IMR-90 (cell line): ENCODE measurements around the gene ACOX3. TPM values are rescaled to one million over a fixed set of nuclear protein-coding genes. Genes with fewer than 3 reads are reported as not detected.

ENCODE experiments used
- ATAC-seq: fragments of 200-7000 bp; cut with Tn5 transposase; 2 replicates; pipeline ENCODE4 v1.9.1; 2020; ENCODE audit warnings: low read depth, mild to moderate bottlenecking, moderate library complexity
- BruUV-seq: library from RNA; stranded (reverse); fragments of 400-500 nt; replicated peaks from 2 replicates; lab custom pipeline; 2021; lab: Mats Ljungman, UMichigan
- CTCF ChIA-PET: fragments of 300-600 bp; formaldehyde crosslinking; extraction: SDS; loops from one replicate; lab custom pipeline; 2021; ENCODE audit warnings: antibody characterized with exemption; lab: Yijun Ruan, JAX
- POLR2A ChIA-PET: fragments of 300-600 bp; sonication (Branson Sonifier 250); formaldehyde crosslinking; loops from one replicate; lab custom pipeline; 2022; ENCODE audit warnings: antibody characterized with exemption; ENCODE audit not compliant: unreplicated experiment; lab: Charles Lee
- DNase-seq: peaks from one replicate; pipeline ENCODE4 v3.0.0; 2013
- H2AFZ ChIP-seq: replicated peaks from 2 replicates; pipeline ENCODE3; 2013; ENCODE audit warnings: low read length, mild to moderate bottlenecking; ENCODE audit not compliant: poor library complexity
- H2AK5ac ChIP-seq: 2 replicates; pipeline ENCODE4 v1.6.1; 2013; ENCODE audit warnings: low read depth, low read length, inconsistent platforms
- H2AK9ac ChIP-seq: replicated peaks from 2 replicates; pipeline ENCODE3; 2013; ENCODE audit warnings: mild to moderate bottlenecking, low read depth, low read length, moderate library complexity; ENCODE audit not compliant: poor library complexity
- H2BK120ac ChIP-seq: 2 replicates; pipeline ENCODE4 v1.6.1; 2013; ENCODE audit warnings: low read depth, low read length, inconsistent platforms
- H2BK15ac ChIP-seq: 3 replicates; pipeline ENCODE4 v1.6.1; 2013; ENCODE audit warnings: low read depth, low read length, inconsistent platforms
- H2BK20ac ChIP-seq: 2 replicates; pipeline ENCODE4 v1.6.1; 2013; ENCODE audit warnings: low read depth, mild to moderate bottlenecking, inconsistent platforms, low read length, moderate library complexity
- H2BK5ac ChIP-seq: 2 replicates; pipeline ENCODE4 v1.6.1; 2013; ENCODE audit warnings: mild to moderate bottlenecking, low read depth, low read length, inconsistent platforms; ENCODE audit not compliant: poor library complexity, severe bottlenecking
- H3K14ac ChIP-seq: replicated peaks from 2 replicates; pipeline ENCODE4 v1.6.1; 2013; ENCODE audit warnings: low read depth, low read length, inconsistent platforms
- H3K18ac ChIP-seq: 2 replicates; pipeline ENCODE4 v1.6.1; 2013; ENCODE audit warnings: low read depth, low read length, control low read depth
- H3K23ac ChIP-seq: 2 replicates; pipeline ENCODE4 v1.6.1; 2013; ENCODE audit warnings: low read depth, low read length, inconsistent platforms
- H3K27ac ChIP-seq: 2 replicates; pipeline ENCODE4 v1.5.1; 2013; ENCODE audit warnings: mild to moderate bottlenecking, control low read depth, low read length; ENCODE audit not compliant: insufficient read depth
- H3K27me3 ChIP-seq: 2 replicates; pipeline ENCODE4 v1.6.1; 2013; ENCODE audit warnings: low read length; ENCODE audit not compliant: control insufficient read depth, insufficient read depth
- H3K36me3 ChIP-seq: 2 replicates; pipeline ENCODE4 v1.6.1; 2013; ENCODE audit warnings: low read length, mixed read lengths; ENCODE audit not compliant: control insufficient read depth, insufficient read depth
- H3K4ac ChIP-seq: 2 replicates; pipeline ENCODE4 v1.6.1; 2013; ENCODE audit warnings: low read depth, low read length, inconsistent platforms
- H3K4me1 ChIP-seq: 2 replicates; pipeline ENCODE4 v1.6.1; 2013; ENCODE audit warnings: low read length, mixed read lengths; ENCODE audit not compliant: control insufficient read depth, insufficient read depth
- H3K4me2 ChIP-seq: 2 replicates; pipeline ENCODE4 v1.6.1; 2013; ENCODE audit warnings: low read depth, mild to moderate bottlenecking, control low read depth, low read length, moderate library complexity
- H3K4me3 ChIP-seq: 2 replicates; pipeline ENCODE4 v1.5.1; 2013; ENCODE audit warnings: low read depth, mild to moderate bottlenecking, control low read depth, low read length, moderate library complexity; ENCODE audit not compliant: insufficient read depth
- H3K56ac ChIP-seq: 2 replicates; pipeline ENCODE4 v1.6.1; 2013; ENCODE audit warnings: low read length, inconsistent platforms; ENCODE audit not compliant: insufficient read depth; ENCODE audit errors: extremely low read depth
- H3K79me1 ChIP-seq, 2 experiments: 2 replicates each; pipeline ENCODE4 v1.6.1; 2013; ENCODE audit warnings: low read length in 2 of 2, inconsistent platforms in 1 of 2, low read depth in 1 of 2
- H3K9ac ChIP-seq: 2 replicates; pipeline ENCODE4 v1.6.1; 2013; ENCODE audit warnings: low read depth, low read length, control low read depth
- H3K9me1 ChIP-seq: 2 replicates; pipeline ENCODE4 v1.6.1; 2013; ENCODE audit warnings: low read length, inconsistent platforms; ENCODE audit not compliant: insufficient read depth
- H3K9me3 ChIP-seq: 2 replicates; pipeline ENCODE4 v1.6.1; 2013; ENCODE audit warnings: low read length; ENCODE audit not compliant: control insufficient read depth, insufficient read depth
- H4K20me1 ChIP-seq: 2 replicates; pipeline ENCODE4 v1.6.1; 2013; ENCODE audit warnings: low read length, inconsistent platforms; ENCODE audit not compliant: insufficient read depth
- H4K5ac ChIP-seq: 2 replicates; pipeline ENCODE4 v1.6.1; 2013; ENCODE audit warnings: mild to moderate bottlenecking, low read depth, low read length, control low read depth
- H4K8ac ChIP-seq, 2 experiments: 2 replicates each; pipeline ENCODE4 v1.6.1; 2013; ENCODE audit warnings: low read depth in 2 of 2, low read length in 2 of 2, control low read depth in 1 of 2, inconsistent platforms in 1 of 2
- H4K91ac ChIP-seq: 2 replicates; pipeline ENCODE4 v1.6.1; 2013; ENCODE audit warnings: low read depth, low read length, inconsistent platforms; ENCODE audit not compliant: insufficient read depth
- BHLHE40 ChIP-seq: fragments of 150-350 bp; IDR thresholded peaks from 2 replicates; pipeline ENCODE4 v1.6.1; 2016; ENCODE audit warnings: mild to moderate bottlenecking, low read depth, low read length
- CEBPB ChIP-seq: IDR thresholded peaks from 2 replicates; pipeline ENCODE4 v1.6.1; 2012; ENCODE audit warnings: low read depth, low read length, improper control_type of control experiment
- FOS ChIP-seq: fragments of 150-350 bp; IDR thresholded peaks from 2 replicates; pipeline ENCODE4 v1.6.1; 2016; ENCODE audit warnings: low read depth, low read length
- MAZ ChIP-seq: IDR thresholded peaks from 2 replicates; pipeline ENCODE4 v1.6.1; 2012; ENCODE audit warnings: low read depth, mild to moderate bottlenecking, low read length, improper control_type of control experiment, moderate library complexity, borderline replicate concordance
- MXI1 ChIP-seq: IDR thresholded peaks from 2 replicates; pipeline ENCODE4 v1.6.1; 2012; ENCODE audit warnings: low read depth, mild to moderate bottlenecking, low read length, moderate library complexity, borderline replicate concordance
- NFE2L2 ChIP-seq: fragments of 150-350 bp; IDR thresholded peaks from 2 replicates; pipeline ENCODE4 v1.6.1; 2016; ENCODE audit warnings: low read depth, mild to moderate bottlenecking, low read length
- POLR2A ChIP-seq: IDR thresholded peaks from 2 replicates; pipeline ENCODE4 v1.6.1; 2012; ENCODE audit warnings: mild to moderate bottlenecking, low read depth, low read length
- RAD21 ChIP-seq: IDR thresholded peaks from 2 replicates; pipeline ENCODE4 v1.6.1; 2012; ENCODE audit warnings: low read length, improper control_type of control experiment
- RCOR1 ChIP-seq: IDR thresholded peaks from 2 replicates; pipeline ENCODE4 v1.6.1; 2012; ENCODE audit warnings: mild to moderate bottlenecking, low read length, improper control_type of control experiment; ENCODE audit not compliant: insufficient replicate concordance
- RFX5 ChIP-seq: IDR thresholded peaks from 2 replicates; pipeline ENCODE4 v1.8.0; 2012; ENCODE audit warnings: low read depth, mild to moderate bottlenecking, low read length, moderate library complexity
- SMC3 ChIP-seq: fragments of 150-350 bp; IDR thresholded peaks from 2 replicates; pipeline ENCODE4 v1.6.1; 2016; ENCODE audit warnings: low read depth, mild to moderate bottlenecking, antibody characterized with exemption, low read length, moderate library complexity
- WGBS, 2 experiments: methylation state at CpG; one replicate each; pipeline versions ENCODE4 v1.1.5 to v1.1.7; 2013; ENCODE audit warnings: missing lambda C conversion rate in 2 of 2; ENCODE audit not compliant: insufficient read length in 1 of 2; ENCODE audit errors: extremely low coverage in 2 of 2; 5-methylcytosine and 5-hydroxymethylcytosine counted together
- dilution Hi-C: fragments of 300-500 bp; cut with HindIII; formaldehyde crosslinking; loops from one replicate; pipeline ENCODE4 v1.14.3; 2018; ENCODE audit warnings: low sequenced_read_pairs; ENCODE audit not compliant: unreplicated experiment
- in situ Hi-C: fragments of 300-500 bp; cut with MboI; formaldehyde crosslinking; loops from 3 replicates; pipeline ENCODE4 v1.14.3; 2019; ENCODE audit warnings: low sequenced_read_pairs, inconsistent platforms, mixed read lengths
- intact Hi-C: fragments of 100-400 bp; cut with micrococcal nuclease; formaldehyde crosslinking; loops from 2 replicates; pipeline ENCODE4 v1.10.0; 2022
- polyA plus RNA-seq, 3 experiments: library from polyadenylated mRNA; depleted of rRNA; stranded (reverse); fragments of >200 nt; gene quantifications; 2 replicates each; pipeline ENCODE4 v1.2.3, GENCODE V29; 2012; ENCODE audit warnings: low replicate concordance in 1 of 3
- total RNA-seq: library from RNA; depleted of rRNA; stranded (reverse); fragments of >200 nt; gene quantifications from 2 replicates; pipeline ENCODE4 v1.2.3, GENCODE V29; 2012
- TF ChIP-seq, protein P1 (sequence below): fragments of 150-350 bp; IDR thresholded peaks from 2 replicates; pipeline ENCODE4 v1.6.1; 2016; ENCODE audit warnings: low read depth, mild to moderate bottlenecking, low read length, moderate library complexity, borderline replicate concordance
- TF ChIP-seq, protein P2 (sequence below): conservative IDR thresholded peaks from 2 replicates; pipeline ENCODE4 v1.5.1; 2012; ENCODE audit warnings: mild to moderate bottlenecking, low read depth, low read length, improper control_type of control experiment
- TF ChIP-seq, protein P3 (sequence below): fragments of 150-350 bp; IDR thresholded peaks from 2 replicates; pipeline ENCODE4 v1.6.1; 2017; ENCODE audit warnings: mild to moderate bottlenecking, antibody characterized with exemption, low read length, low read depth

ACOX3 gene
- total and polyA plus RNA-seq, 2 of the 4 experiments (the other 2 are of a cell fraction), result 15.2 to 25.8 TPM

DNA sequence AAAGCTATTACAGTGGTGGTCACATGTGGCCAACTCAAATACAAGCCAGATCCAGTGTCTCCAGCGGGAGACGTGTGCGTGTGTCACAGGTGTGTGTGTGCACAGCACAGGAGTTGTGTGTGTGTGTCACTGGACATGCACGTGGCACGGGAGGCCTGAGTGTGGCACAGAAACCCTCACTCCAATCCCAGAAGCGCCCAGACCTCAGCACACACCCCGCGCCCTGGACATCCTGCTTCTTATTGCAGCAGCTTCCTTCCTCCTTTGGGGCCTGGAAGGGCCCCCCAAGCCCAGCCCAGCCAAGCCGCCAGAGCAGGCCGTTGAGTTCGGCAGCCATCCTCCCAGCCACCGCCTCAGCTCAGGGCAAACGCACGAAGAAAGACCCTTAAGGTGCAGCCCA, 37.9 kb downstream of the ACOX3 start (continued):
- no peak for TF ChIP-seq MXI1
- TF ChIP-seq RCOR1, result no peak
- no peak for TF ChIP-seq RFX5

DNA sequence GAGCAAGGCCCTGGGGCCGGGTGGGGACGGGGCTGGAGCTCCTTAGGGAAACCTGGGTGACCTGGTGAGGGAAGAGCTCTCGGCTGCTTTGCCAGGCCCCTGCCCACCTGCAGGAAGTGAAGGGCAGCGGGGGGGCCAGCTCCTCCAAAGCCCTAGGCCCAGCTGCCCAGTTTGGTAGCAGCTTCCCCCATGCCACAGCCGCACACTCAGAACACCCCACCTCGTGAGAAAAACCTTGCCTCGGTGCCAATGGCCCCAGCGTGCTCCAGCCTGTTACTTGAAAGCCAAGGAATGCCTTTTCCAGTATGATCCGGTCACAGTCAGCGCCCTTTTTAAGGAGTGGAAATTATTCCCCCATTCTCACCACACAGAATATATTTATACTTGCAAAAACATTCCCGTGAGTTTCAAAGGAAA, 38.3 kb downstream of the ACOX3 start:
- Histone ChIP-seq H3K9me3 (no peaks in the 10 kb centered on the region), H3K18ac (no peak overlapping the region), H3K4ac (no peak overlapping the region), H2AK5ac (no peak overlapping the region), H4K5ac (no peak overlapping the region), H3K9ac (no peak overlapping the region), H3K56ac (no peak overlapping the region), H3K27me3 (no peaks in the 10 kb centered on the region), H3K27ac (no peak overlapping the region), H3K79me1 (peaks cover 0 to 3% of the 10 kb centered on the region in 2 experiments; a peak in 1 of 4 replicates), H2BK15ac (no peak overlapping the region), H3K4me1 (no peaks in the 10 kb centered on the region), H3K36me3 (peaks cover 26% of the 10 kb centered on the region), H2BK5ac (no peak overlapping the region), H2AFZ (no peak overlapping the region), H3K4me3 (no peak overlapping the region), H3K14ac (no peak overlapping the region), H3K9me1 (no peaks in the 10 kb centered on the region), H2AK9ac (no peak overlapping the region), H4K20me1 (no peaks in the 10 kb centered on the region), H3K4me2 (no peak overlapping the region), H4K91ac (no peak overlapping the region), H4K8ac (no peak overlapping the region), H2BK120ac (no peak overlapping the region), H2BK20ac (no peak overlapping the region), H3K23ac (no peak overlapping the region)
- DNase-seq (no peak), ATAC-seq (no peak)
- WGBS, 2 experiments, result 87% methylated on average over 3 of the region's 11 CpGs; no CpG with 5 or more reads in 1 of the 2 experiments
- BruUV-seq, result no TSS peak
- intact Hi-C loops, result no loop called here
- ChIA-PET CTCF (interaction anchor here (0.9 to 3.6 kb wide), 7 partner anchors 9 to 226 kb away, joined by 3 to 18 read pairs (median 8); no protein-coding TSS in a partner anchor), POLR2A (no interaction called here)
- dilution Hi-C loops, result no loop called here
- in situ Hi-C loops, result loop anchor here (5.0 kb wide), 2 partner anchors 160 to 225 kb away; no protein-coding TSS in a partner anchor
- TF ChIP-seq NFE2L2 (no peak), SMC3 (no peak), RAD21 (no peak), FOS (no peak), BHLHE40 (no peak), MAZ (no peak), RFX5 (no peak), CEBPB (no peak), POLR2A (no peak), RCOR1 (no peak)
- TF ChIP-seq, protein P1, sequence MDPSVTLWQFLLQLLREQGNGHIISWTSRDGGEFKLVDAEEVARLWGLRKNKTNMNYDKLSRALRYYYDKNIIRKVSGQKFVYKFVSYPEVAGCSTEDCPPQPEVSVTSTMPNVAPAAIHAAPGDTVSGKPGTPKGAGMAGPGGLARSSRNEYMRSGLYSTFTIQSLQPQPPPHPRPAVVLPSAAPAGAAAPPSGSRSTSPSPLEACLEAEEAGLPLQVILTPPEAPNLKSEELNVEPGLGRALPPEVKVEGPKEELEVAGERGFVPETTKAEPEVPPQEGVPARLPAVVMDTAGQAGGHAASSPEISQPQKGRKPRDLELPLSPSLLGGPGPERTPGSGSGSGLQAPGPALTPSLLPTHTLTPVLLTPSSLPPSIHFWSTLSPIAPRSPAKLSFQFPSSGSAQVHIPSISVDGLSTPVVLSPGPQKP, result no peak
- TF ChIP-seq, protein P2, sequence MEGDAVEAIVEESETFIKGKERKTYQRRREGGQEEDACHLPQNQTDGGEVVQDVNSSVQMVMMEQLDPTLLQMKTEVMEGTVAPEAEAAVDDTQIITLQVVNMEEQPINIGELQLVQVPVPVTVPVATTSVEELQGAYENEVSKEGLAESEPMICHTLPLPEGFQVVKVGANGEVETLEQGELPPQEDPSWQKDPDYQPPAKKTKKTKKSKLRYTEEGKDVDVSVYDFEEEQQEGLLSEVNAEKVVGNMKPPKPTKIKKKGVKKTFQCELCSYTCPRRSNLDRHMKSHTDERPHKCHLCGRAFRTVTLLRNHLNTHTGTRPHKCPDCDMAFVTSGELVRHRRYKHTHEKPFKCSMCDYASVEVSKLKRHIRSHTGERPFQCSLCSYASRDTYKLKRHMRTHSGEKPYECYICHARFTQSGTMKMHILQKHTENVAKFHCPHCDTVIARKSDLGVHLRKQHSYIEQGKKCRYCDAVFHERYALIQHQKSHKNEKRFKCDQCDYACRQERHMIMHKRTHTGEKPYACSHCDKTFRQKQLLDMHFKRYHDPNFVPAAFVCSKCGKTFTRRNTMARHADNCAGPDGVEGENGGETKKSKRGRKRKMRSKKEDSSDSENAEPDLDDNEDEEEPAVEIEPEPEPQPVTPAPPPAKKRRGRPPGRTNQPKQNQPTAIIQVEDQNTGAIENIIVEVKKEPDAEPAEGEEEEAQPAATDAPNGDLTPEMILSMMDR, result no peak
- TF ChIP-seq, protein P3, sequence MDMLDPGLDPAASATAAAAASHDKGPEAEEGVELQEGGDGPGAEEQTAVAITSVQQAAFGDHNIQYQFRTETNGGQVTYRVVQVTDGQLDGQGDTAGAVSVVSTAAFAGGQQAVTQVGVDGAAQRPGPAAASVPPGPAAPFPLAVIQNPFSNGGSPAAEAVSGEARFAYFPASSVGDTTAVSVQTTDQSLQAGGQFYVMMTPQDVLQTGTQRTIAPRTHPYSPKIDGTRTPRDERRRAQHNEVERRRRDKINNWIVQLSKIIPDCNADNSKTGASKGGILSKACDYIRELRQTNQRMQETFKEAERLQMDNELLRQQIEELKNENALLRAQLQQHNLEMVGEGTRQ, result no peak
